Large intestine (tissue), 3 donors: ENCODE measurements around the gene PRKCE. TPM values are rescaled to one million over a fixed set of nuclear protein-coding genes. Genes with fewer than 3 reads are reported as not detected.

ENCODE experiments used
- DNase-seq, 2 donors: peaks; one replicate each; pipeline versions ENCODE4 v3.0.0 to v3.0.0-alpha.2; 2013
- H3K27ac ChIP-seq: one replicate; pipeline ENCODE4 v1.5.1; 2013; ENCODE audit warnings: low read length
- H3K27me3 ChIP-seq: 2 replicates; pipeline ENCODE4 v1.6.1; 2013; ENCODE audit warnings: low read length; ENCODE audit not compliant: control insufficient read depth, insufficient read depth
- H3K36me3 ChIP-seq: 2 replicates; pipeline ENCODE4 v1.6.1; 2013; ENCODE audit warnings: low read length; ENCODE audit not compliant: control insufficient read depth, insufficient read depth
- H3K4me1 ChIP-seq: one replicate; pipeline ENCODE4 v1.6.1; 2013; ENCODE audit warnings: low read length; ENCODE audit not compliant: control insufficient read depth, insufficient read depth
- H3K4me3 ChIP-seq: one replicate; pipeline ENCODE4 v1.5.1; 2013; ENCODE audit warnings: low read length
- H3K9me3 ChIP-seq: one replicate; pipeline ENCODE4 v1.6.1; 2013; ENCODE audit warnings: mild to moderate bottlenecking, low read depth, low read length, moderate library complexity; ENCODE audit not compliant: control insufficient read depth
- WGBS: methylation state at CpG from one replicate; pipeline ENCODE4 v1.1.5; 2013; ENCODE audit warnings: low lambda C conversion rate; ENCODE audit not compliant: insufficient coverage; 5-methylcytosine and 5-hydroxymethylcytosine counted together
- polyA plus RNA-seq: library from polyadenylated mRNA; unstranded; fragments of 120-200 nt; gene quantifications from one replicate; pipeline ENCODE4 v1.2.1, GENCODE V29; 2013

The PRKCE gene
- polyA plus RNA-seq, 1 donor, result 13.0 TPM

GRCh38 chr2:46231721-46232120 lies 580.2 kb downstream of the PRKCE start:
- no peaks in the 10 kb centered on the region for H3K36me3 ChIP-seq
- DNase-seq, result no peak
- no peaks in the 10 kb centered on the region for H3K27me3 ChIP-seq
- H3K9me3 ChIP-seq, result no peaks in the 10 kb centered on the region
- WGBS, result no CpG with 5 or more reads among the region's 5 CpGs
- H3K4me1 ChIP-seq, result peaks cover 14% of the 10 kb centered on the region
- H3K27ac ChIP-seq, result no peak overlapping the region
- H3K4me3 ChIP-seq, result no peak overlapping the region

DNA sequence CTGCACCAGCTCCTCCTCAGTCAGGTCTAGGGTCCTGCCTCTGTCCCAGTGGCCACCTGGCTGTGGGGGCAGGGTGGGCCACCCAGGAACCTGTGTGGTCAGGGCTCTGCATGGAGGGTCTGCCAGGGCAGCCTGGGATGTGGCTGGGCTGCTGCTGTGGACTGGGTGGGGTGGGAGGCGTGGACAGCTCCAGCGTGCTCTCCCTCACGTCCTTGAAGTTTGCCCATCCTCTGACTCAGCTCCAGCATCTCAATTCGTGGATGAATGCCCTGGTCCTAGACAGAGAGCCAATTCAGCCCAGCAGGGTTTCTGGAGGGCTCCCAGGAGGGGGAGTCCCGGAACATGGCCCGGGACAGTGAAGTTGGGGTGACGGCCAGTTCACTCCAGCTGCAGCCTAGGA lies 581.4 kb downstream of the PRKCE start:
- Histone ChIP-seq H3K4me1 (peaks cover 14% of the 10 kb centered on the region), H3K27ac (no peak overlapping the region), H3K9me3 (no peaks in the 10 kb centered on the region), H3K27me3 (no peaks in the 10 kb centered on the region), H3K4me3 (no peak overlapping the region), H3K36me3 (no peaks in the 10 kb centered on the region)
- no peak for DNase-seq
- WGBS, result no CpG with 5 or more reads among the region's 7 CpGs

- Histone ChIP-seq H3K4me3 (no peak overlapping the region), H3K36me3 (no peaks in the 10 kb centered on the region), H3K27ac (no peak overlapping the region), H3K4me1 (no peaks in the 10 kb centered on the region), H3K9me3 (no peaks in the 10 kb centered on the region), H3K27me3 (no peaks in the 10 kb centered on the region)
- no CpG with 5 or more reads among the region's 4 CpGs for WGBS
- DNase-seq, result no peak
Measured at GRCh38 chr2:46236006-46236875, 584.8 kb downstream of the PRKCE start.

- peak in 1 of 2 donors; percentile 24 for DNase-seq
- Histone ChIP-seq H3K9me3 (no peaks in the 10 kb centered on the region), H3K27me3 (no peaks in the 10 kb centered on the region), H3K27ac (no peak overlapping the region), H3K4me1 (no peaks in the 10 kb centered on the region), H3K36me3 (no peaks in the 10 kb centered on the region), H3K4me3 (no peak overlapping the region)
- WGBS, result no CpG with 5 or more reads among the region's 8 CpGs
Measured at GRCh38 chr2:46236876-46237859, 585.7 kb downstream of the PRKCE start.

Other genes with a start within 250 kb of the PRKCE start
- 10.7 TPM for gene SRBD1, start 40.4 kb upstream of the PRKCE start, polyA plus RNA-seq